ENCODE data around the gene EPS8L3. TPM values are rescaled to one million over a fixed set of nuclear protein-coding genes. Genes with fewer than 3 reads are reported as not detected.

EPS8L3 gene
- total RNA-seq, 2 donors from 2014 or later, result 1.1 TPM; not detected in 1

DNA sequence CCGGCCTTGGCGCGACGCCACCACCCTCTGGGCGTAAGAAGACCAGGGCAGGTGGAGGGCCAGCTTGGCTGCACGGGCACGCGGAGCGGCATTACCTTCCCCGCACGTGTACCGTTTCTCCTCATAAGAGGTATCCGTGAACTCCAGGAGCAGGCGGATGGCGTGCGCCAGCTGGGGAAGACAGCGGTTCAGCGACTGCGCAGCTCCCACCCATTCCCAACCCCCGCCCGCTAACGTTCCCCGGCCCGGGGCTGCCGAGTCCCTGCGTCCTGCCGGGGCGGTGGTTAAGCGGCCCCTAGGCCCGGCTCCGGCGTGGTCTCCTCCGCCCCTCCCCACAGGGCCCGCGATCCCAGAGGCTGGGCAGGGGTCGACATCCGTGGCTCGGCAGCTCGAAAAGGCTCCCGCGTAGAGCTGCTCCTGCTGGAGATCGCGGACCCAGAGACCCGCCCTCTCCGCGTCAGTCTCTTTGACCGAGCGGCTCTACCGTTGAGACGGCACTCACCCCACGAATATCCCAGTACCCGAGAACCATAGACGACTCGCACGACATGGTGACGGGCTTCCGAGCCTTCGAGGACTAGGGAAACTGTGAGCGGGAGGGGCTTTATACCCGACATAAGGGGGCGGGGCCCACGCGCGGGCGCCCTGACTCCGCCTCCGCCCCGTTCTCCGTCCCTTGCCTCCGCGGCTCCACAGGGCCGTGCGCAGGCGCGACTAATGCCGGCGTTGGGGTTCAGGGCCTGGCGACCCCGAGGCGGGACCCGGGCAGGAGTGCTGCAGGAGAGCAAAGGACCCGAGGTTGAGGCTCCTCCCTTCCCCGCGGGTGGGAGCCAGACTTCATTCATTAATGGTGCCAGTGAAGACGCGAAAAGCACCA, 23.7 kb downstream of the EPS8L3 start:
- peaks cover 14% of the 10 kb centered on the region for H3K36me3 ChIP-seq
- DNase-seq (ENCODE audit: low spot score) (peak; percentile 24), ATAC-seq (ENCODE audit: insufficient number of reproducible peaks, low FRiP score, low read depth) (peak; percentile 92)
- TF ChIP-seq, protein P1, sequence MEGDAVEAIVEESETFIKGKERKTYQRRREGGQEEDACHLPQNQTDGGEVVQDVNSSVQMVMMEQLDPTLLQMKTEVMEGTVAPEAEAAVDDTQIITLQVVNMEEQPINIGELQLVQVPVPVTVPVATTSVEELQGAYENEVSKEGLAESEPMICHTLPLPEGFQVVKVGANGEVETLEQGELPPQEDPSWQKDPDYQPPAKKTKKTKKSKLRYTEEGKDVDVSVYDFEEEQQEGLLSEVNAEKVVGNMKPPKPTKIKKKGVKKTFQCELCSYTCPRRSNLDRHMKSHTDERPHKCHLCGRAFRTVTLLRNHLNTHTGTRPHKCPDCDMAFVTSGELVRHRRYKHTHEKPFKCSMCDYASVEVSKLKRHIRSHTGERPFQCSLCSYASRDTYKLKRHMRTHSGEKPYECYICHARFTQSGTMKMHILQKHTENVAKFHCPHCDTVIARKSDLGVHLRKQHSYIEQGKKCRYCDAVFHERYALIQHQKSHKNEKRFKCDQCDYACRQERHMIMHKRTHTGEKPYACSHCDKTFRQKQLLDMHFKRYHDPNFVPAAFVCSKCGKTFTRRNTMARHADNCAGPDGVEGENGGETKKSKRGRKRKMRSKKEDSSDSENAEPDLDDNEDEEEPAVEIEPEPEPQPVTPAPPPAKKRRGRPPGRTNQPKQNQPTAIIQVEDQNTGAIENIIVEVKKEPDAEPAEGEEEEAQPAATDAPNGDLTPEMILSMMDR (IDR thresholded peaks at IDR 0.05), result no peak
- no peaks in the 10 kb centered on the region for H3K9me3 ChIP-seq
- peak overlapping the region; percentile 83 for H3K4me3 ChIP-seq
- H3K27me3 ChIP-seq (replicated peaks; ENCODE audit: insufficient read depth), result no peaks in the 10 kb centered on the region
- H3K4me1 ChIP-seq (ENCODE audit: control insufficient read depth in 1 of 2, low read depth in 2 of 2), result peaks cover 5 to 14% of the 10 kb centered on the region in 2 donors
- H3K27ac ChIP-seq, result peak overlapping the region; percentile 38 to 45

DNA sequence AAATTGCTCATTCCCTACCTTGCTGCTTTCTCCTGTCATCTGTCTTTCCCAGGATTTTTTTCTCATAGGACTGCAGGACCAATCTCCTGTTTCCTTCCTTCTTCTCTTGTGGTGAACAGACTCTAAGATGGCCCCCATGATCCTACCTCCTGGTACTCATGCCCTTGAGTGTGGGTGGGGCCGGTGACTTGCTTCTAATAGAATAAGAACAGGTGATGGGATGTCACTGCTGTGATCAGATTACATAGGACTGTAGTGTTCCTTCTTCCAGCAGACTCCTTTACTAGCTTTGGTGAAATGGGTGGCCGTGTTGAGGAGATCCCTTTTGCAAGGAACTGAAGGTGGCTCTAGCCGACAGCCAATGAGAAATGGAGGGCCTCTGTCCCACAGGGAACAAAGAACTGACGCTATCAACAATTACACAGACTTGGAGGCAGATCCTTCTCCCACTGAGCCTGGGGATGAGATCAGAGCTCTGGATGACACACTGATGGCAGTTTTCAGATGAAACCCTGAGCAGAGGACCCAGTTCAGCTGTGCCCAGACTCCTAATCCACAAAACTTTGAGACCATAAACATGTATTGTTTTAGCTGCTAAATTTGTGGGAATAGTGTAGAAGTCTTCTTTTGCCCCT, 30.4 kb downstream of the EPS8L3 start:
- ATAC-seq (ENCODE audit: insufficient number of reproducible peaks, low FRiP score, low read depth) (no peak), DNase-seq (ENCODE audit: low spot score) (no peak)
- no peaks in the 10 kb centered on the region for H3K9me3 ChIP-seq
- H3K27me3 ChIP-seq (replicated peaks; ENCODE audit: insufficient read depth), result no peaks in the 10 kb centered on the region
- TF ChIP-seq, protein P1 (IDR thresholded peaks at IDR 0.05), result no peak
- H3K4me1 ChIP-seq (ENCODE audit: control insufficient read depth in 1 of 2, low read depth in 2 of 2), result no peaks in the 10 kb centered on the region
- H3K4me3 ChIP-seq, result no peak overlapping the region
- H3K27ac ChIP-seq, result no peak overlapping the region
- H3K36me3 ChIP-seq, result peaks cover 14% of the 10 kb centered on the region

DNA sequence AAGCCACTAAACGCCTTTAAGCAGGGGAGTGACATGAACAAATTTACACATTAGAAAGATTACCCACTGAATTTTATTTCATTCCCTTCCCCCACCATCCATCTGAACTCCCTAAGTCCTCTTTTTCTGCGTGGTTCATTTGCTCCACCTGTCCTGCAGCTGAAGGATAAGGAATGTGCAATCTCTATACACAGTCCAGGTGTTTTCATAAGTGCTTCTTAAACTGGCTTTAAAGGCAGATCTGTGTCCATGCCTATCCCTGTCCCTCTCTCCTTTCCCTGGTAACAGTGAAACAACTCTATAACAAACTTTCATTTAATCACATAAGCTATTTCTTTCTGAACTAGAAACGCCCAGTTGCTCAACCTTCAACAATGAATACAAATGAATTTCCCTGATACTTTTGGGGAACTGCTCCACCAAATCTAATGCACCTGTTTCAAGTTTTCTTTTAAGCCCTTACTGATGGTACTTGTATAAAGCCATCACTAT, 31.3 kb downstream of the EPS8L3 start:
- Histone ChIP-seq H3K4me3 (no peak overlapping the region), H3K4me1 (ENCODE audit: control insufficient read depth in 1 of 2, low read depth in 2 of 2) (no peaks in the 10 kb centered on the region), H3K9me3 (no peaks in the 10 kb centered on the region), H3K27me3 (replicated peaks; ENCODE audit: insufficient read depth) (no peaks in the 10 kb centered on the region), H3K27ac (no peak overlapping the region), H3K36me3 (peaks cover 10% of the 10 kb centered on the region)
- TF ChIP-seq, protein P1 (IDR thresholded peaks at IDR 0.05), result no peak
- ATAC-seq (ENCODE audit: insufficient number of reproducible peaks, low FRiP score, low read depth) (no peak), DNase-seq (ENCODE audit: low spot score) (no peak)

DNA sequence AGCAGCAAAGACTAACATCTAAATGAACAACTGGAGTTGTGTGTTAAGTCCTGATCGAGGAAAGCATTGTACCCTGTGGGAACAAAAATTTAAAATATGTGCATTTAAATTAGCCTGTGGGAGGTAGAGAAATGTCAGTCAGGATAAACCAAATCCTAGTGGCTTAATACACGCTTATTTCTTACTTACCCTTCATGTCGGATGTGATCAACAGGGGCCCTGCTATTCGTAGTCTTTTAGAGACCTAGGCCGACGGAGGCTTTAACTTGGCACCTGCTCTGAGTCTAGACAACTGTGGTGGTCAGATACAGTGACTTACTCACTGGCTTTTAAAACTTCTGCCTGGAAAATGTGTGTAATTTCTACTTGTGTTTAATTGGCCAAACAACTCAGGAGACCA, 33.1 kb downstream of the EPS8L3 start:
- TF ChIP-seq, protein P1 (IDR thresholded peaks at IDR 0.05), result no peak
- no peak overlapping the region for H3K27ac ChIP-seq
- no peak overlapping the region for H3K4me3 ChIP-seq
- ATAC-seq (ENCODE audit: insufficient number of reproducible peaks, low FRiP score, low read depth) (no peak), DNase-seq (ENCODE audit: low spot score) (no peak)
- H3K4me1 ChIP-seq (ENCODE audit: control insufficient read depth in 1 of 2, low read depth in 2 of 2), result no peaks in the 10 kb centered on the region
- H3K36me3 ChIP-seq, result no peaks in the 10 kb centered on the region
- no peaks in the 10 kb centered on the region for H3K9me3 ChIP-seq
- H3K27me3 ChIP-seq (replicated peaks; ENCODE audit: insufficient read depth), result no peaks in the 10 kb centered on the region

DNA sequence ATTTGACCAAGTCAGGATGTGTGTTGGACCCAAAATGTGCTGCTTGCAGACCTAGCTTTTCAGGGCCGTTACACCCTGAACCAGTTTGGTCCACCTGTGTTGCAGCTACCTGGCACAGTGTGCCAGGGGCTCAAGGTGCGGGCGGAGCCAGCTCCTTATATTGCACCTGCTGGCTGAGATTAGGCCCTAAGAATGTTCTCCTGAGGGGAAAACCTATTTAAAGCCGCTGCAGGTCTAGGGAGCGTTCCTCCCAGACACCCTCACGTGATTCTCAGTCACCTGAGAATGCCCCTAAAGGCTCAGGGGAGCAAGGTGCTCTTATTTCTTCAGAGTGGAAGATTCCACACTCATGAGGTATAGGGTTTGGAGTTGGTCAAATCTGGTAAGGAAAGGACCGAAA, 34.9 kb downstream of the EPS8L3 start:
- Histone ChIP-seq H3K27me3 (replicated peaks; ENCODE audit: insufficient read depth) (no peaks in the 10 kb centered on the region), H3K36me3 (no peaks in the 10 kb centered on the region), H3K27ac (no peak overlapping the region), H3K4me3 (no peak overlapping the region), H3K4me1 (ENCODE audit: control insufficient read depth in 1 of 2, low read depth in 2 of 2) (no peaks in the 10 kb centered on the region), H3K9me3 (no peaks in the 10 kb centered on the region)
- DNase-seq (ENCODE audit: low spot score) (no peak), ATAC-seq (ENCODE audit: insufficient number of reproducible peaks, low FRiP score, low read depth) (no peak)
- TF ChIP-seq, protein P1 (IDR thresholded peaks at IDR 0.05), result no peak

Data from thoracic aorta (tissue), 2 donors.